Measurements from ENCODE around the gene LRRC71. TPM values are rescaled to one million over a fixed set of nuclear protein-coding genes. Genes with fewer than 3 reads are reported as not detected.

The LRRC71 gene
- total and polyA plus RNA-seq, 10 donors, result 0.03 to 0.51 (median 0.33) TPM; not detected in 4

DNA sequence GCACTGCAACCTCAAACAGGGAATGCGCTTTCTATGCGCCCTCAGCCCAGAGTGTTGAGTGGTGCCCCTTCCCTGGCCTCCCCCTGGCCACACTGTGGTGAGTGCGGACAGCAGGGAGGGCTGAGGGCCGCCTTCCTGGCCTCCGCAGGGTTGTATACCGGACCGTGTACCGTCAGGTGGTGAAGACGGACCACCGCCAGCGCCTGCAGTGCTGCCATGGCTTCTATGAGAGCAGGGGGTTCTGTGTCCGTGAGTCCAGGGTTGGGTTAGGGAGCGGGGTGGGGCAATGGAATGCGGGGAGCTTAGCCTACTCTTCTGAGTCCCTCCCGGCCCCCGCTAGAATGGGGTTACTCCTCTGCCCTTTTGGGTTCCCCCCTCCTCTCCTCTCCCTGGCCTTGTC is 15.3 kb upstream of the LRRC71 start:
- Histone ChIP-seq H3K27me3 (replicated peaks in 1 of 7) (peaks cover 0 to 16% (median 0%) of the 10 kb centered on the region in 7 donors), H3K27ac (peak overlapping the region in 2 of 8 donors; percentile 17 to 82), H3K9me3 (no peaks in the 10 kb centered on the region), H3K4me1 (peaks cover 3 to 72% (median 24%) of the 10 kb centered on the region in 6 donors), H3K36me3 (peaks cover 0 to 42% (median 1%) of the 10 kb centered on the region in 6 donors), H3K4me3 (no peak overlapping the region)
- intact Hi-C loops (cut with DNase I; ENCODE audit: low total_unique reads), result no loop called here
- 69 to 86% (median 85%) methylated on average over 7 to 16 of the region's 16 CpGs for WGBS, 5 donors
- DNase-seq, result no peak
- TF ChIP-seq, protein P1, sequence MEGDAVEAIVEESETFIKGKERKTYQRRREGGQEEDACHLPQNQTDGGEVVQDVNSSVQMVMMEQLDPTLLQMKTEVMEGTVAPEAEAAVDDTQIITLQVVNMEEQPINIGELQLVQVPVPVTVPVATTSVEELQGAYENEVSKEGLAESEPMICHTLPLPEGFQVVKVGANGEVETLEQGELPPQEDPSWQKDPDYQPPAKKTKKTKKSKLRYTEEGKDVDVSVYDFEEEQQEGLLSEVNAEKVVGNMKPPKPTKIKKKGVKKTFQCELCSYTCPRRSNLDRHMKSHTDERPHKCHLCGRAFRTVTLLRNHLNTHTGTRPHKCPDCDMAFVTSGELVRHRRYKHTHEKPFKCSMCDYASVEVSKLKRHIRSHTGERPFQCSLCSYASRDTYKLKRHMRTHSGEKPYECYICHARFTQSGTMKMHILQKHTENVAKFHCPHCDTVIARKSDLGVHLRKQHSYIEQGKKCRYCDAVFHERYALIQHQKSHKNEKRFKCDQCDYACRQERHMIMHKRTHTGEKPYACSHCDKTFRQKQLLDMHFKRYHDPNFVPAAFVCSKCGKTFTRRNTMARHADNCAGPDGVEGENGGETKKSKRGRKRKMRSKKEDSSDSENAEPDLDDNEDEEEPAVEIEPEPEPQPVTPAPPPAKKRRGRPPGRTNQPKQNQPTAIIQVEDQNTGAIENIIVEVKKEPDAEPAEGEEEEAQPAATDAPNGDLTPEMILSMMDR (IDR thresholded peaks at IDR 0.05 in 8 of 11, conservative IDR thresholded peaks at IDR 0.05 in 3 of 11), result no peak
- TF ChIP-seq POLR2A (IDR thresholded peaks at IDR 0.05) (no peak), POLR2AphosphoS5 (IDR thresholded peaks at IDR 0.05) (no peak)

DNA sequence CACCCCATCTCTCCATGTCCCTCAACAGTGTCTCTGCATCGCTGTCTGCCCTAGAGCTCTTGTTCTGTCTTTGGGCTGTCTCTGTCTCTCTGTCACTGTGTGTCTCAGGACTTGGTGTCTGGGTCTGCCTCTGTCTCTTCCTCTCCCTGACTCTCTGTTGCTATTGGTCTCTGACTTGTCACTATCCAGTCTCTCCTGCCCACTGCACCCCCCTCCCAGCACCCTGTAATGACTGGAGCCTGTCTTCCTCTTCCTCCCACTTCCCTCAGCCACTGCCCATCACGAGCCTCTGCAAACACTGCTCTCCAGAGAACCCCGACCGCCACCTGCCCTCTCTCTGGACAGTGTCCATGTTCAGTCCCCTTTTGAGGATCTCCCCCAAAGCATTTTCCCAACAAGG is 14.8 kb upstream of the LRRC71 start:
- 45 to 71% (median 55%) methylated on average over 4 of the region's 4 CpGs for WGBS, 5 donors
- Histone ChIP-seq H3K4me3 (no peak overlapping the region), H3K27me3 (replicated peaks in 1 of 7) (peaks cover 0 to 19% (median 0%) of the 10 kb centered on the region in 7 donors), H3K9me3 (no peaks in the 10 kb centered on the region), H3K4me1 (peaks cover 2 to 72% (median 23%) of the 10 kb centered on the region in 6 donors), H3K36me3 (peaks cover 0 to 47% (median 1%) of the 10 kb centered on the region in 6 donors), H3K27ac (peak overlapping the region in 1 of 8 donors; percentile 17)
- intact Hi-C loops (cut with DNase I; ENCODE audit: low total_unique reads), result no loop called here
- no peak for DNase-seq
- TF ChIP-seq POLR2A (IDR thresholded peaks at IDR 0.05), result no peak
- TF ChIP-seq, protein P1 (IDR thresholded peaks at IDR 0.05 in 8 of 11, conservative IDR thresholded peaks at IDR 0.05 in 3 of 11), result no peak
- no peak for TF ChIP-seq POLR2AphosphoS5 (IDR thresholded peaks at IDR 0.05)

DNA sequence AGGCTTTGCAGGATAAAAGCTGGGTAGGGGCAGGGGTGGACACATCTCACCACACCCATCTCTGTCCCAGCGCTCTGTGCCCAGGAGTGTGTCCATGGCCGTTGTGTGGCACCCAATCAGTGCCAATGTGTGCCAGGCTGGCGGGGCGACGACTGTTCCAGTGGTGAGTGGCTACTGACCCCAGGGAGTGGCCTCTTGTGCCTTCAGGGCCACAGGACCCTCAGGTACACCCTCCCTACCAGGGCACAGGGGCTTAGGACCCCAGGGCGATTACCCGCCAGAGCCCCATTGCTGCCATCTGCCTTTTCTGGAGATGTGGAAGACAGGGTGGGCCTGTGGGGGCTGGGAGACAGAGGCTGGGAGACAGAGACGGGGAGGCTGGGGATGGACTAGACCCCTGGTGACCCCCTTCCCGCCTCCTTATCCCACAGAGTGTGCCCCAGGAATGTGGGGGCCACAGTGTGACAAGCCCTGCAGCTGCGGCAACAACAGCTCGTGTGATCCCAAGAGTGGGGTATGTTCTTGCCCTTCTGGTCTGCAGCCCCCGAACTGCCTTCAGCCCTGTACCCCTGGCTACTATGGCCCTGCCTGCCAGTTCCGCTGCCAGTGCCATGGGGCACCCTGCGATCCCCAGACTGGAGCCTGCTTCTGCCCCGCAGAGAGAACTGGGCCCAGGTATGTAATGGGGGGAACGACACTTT is 14.1 kb upstream of the LRRC71 start:
- WGBS, 5 donors, result 77 to 94% (median 90%) methylated on average over 8 to 16 of the region's 16 CpGs
- Histone ChIP-seq H3K36me3 (peaks cover 0 to 48% (median 1%) of the 10 kb centered on the region in 6 donors), H3K4me3 (no peak overlapping the region), H3K27ac (no peak overlapping the region), H3K9me3 (no peaks in the 10 kb centered on the region), H3K4me1 (peaks cover 0 to 68% (median 21%) of the 10 kb centered on the region in 6 donors), H3K27me3 (replicated peaks in 1 of 7) (peaks cover 0 to 15% (median 0%) of the 10 kb centered on the region in 7 donors)
- no peak for DNase-seq
- intact Hi-C loops (cut with DNase I; ENCODE audit: low total_unique reads), result no loop called here
- no peak for TF ChIP-seq POLR2AphosphoS5 (IDR thresholded peaks at IDR 0.05)
- TF ChIP-seq, protein P1 (IDR thresholded peaks at IDR 0.05 in 8 of 11, conservative IDR thresholded peaks at IDR 0.05 in 3 of 11), result no peak
- TF ChIP-seq POLR2A (IDR thresholded peaks at IDR 0.05), result no peak

DNA sequence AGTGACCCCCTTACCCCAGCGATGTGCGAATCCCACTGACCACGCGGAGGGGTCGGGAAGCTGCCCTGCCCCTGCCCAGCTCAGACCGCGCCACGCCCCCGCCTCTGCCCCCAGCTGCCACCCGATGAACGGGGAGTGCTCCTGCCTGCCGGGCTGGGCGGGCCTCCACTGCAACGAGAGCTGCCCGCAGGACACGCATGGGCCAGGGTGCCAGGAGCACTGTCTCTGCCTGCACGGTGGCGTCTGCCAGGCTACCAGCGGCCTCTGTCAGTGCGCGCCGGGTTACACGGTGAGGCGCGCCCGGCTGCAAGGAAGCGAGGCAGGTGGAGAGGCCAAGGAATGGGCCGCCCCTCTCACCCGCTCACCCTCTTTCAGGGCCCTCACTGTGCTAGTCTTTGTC is 11.9 kb upstream of the LRRC71 start:
- Histone ChIP-seq H3K27me3 (replicated peaks in 1 of 7) (peaks cover 0 to 26% (median 0%) of the 10 kb centered on the region in 7 donors), H3K4me1 (peaks cover 0 to 66% (median 11%) of the 10 kb centered on the region in 6 donors), H3K9me3 (no peaks in the 10 kb centered on the region), H3K27ac (no peak overlapping the region), H3K36me3 (peaks cover 0 to 65% (median 1%) of the 10 kb centered on the region in 6 donors), H3K4me3 (no peak overlapping the region)
- 86 to 97% (median 90%) methylated on average over 19 to 29 of the region's 29 CpGs for WGBS, 5 donors
- TF ChIP-seq, protein P1 (IDR thresholded peaks at IDR 0.05 in 8 of 11, conservative IDR thresholded peaks at IDR 0.05 in 3 of 11), result no peak
- no peak for TF ChIP-seq POLR2A (IDR thresholded peaks at IDR 0.05)
- TF ChIP-seq POLR2AphosphoS5 (IDR thresholded peaks at IDR 0.05), result no peak
- no peak for DNase-seq
- intact Hi-C loops (cut with DNase I; ENCODE audit: low total_unique reads), result no loop called here

Measured in spleen (tissue), 11 donors.